Measurements from ENCODE around the gene FOXP1. TPM values are rescaled to one million over a fixed set of nuclear protein-coding genes. Genes with fewer than 3 reads are reported as not detected.

Gene FOXP1
- total and polyA plus RNA-seq, 9 of the 15 experiments (the other 6 are each of a cell fraction or from before 2014, with no cell fraction given) = 7.7 to 34.5 (median 13.7) TPM

GRCh38 chr3:71135373-71136088, 448.0 kb downstream of the FOXP1 start:
- no peaks in the 10 kb centered on the region; the same call in 2 of the 3 replicates for H3K79me2 ChIP-seq (ENCODE audit: control insufficient read depth, insufficient read depth, low read length)
- WGBS (ENCODE audit: insufficient coverage, low coverage, missing lambda C conversion rate) = 54% methylated on average over 7 of the region's 8 CpGs
- H3K9me1 ChIP-seq (ENCODE audit: control insufficient read depth, insufficient read depth, low read length) = no peaks in the 10 kb centered on the region
- no peaks in the 10 kb centered on the region for H3K9me3 ChIP-seq (replicated peaks; ENCODE audit: control insufficient read depth, insufficient read depth, low read depth, low read length)
- H3K4me2 ChIP-seq (ENCODE audit: insufficient read depth, low read length) = no peak overlapping the region
- no peaks in the 10 kb centered on the region for H4K20me1 ChIP-seq (replicated peaks; ENCODE audit: control insufficient read depth, insufficient read depth, low read length)
- no peak overlapping the region for H3K4me3 ChIP-seq
- intact Hi-C loops (cut with micrococcal nuclease) (loop anchor here (10.0 kb wide), 1 partner anchor 379 kb away; no protein-coding TSS in a partner anchor), in situ Hi-C loops (cut with MboI) (no loop called here)
- CTCF ChIA-PET (ENCODE audit: low intra/inter-chr PET ratio) = no interaction called here
- no peak for ATAC-seq
- FAIRE-seq = no peak
- no peak for DNase-seq (ENCODE audit: extremely low read depth in 1 of 4, low spot score in 3 of 4)
- no TSS peak for BruUV-seq (replicated peaks)
- H2AFZ ChIP-seq (ENCODE audit: low read depth, low read length) = 0 out of 2 replicates have a peak overlapping the region, but pooled peaks have one; percentile 40
- no peaks in the 10 kb centered on the region for H3K27me3 ChIP-seq (ENCODE audit: control insufficient read depth in 2 of 2, insufficient read depth in 2 of 2, low read length in 2 of 2)
- no peak overlapping the region for H3K9ac ChIP-seq (ENCODE audit: insufficient read depth in 1 of 2, low read depth in 2 of 2, low read length in 2 of 2)
- no peaks in the 10 kb centered on the region for H3K36me3 ChIP-seq (ENCODE audit: control insufficient read depth, insufficient read depth, low read length)
- POLR2A ChIA-PET = interaction anchor here (0.7 to 1.6 kb wide), 2 partner anchors 55 to 344 kb away, joined by 3 to 4 read pairs; no protein-coding TSS in a partner anchor
- H3K4me1 ChIP-seq (replicated peaks in 1 of 2; ENCODE audit: control insufficient read depth in 2 of 2, insufficient read depth in 2 of 2, low read length in 2 of 2) = peaks cover 0 to 21% of the 10 kb centered on the region in 2 experiments; a peak in 4 of 5 replicates
- H3K27ac ChIP-seq (ENCODE audit: extremely low read depth, low read depth, low read length) = no peak overlapping the region
- TF ChIP-seq IRF1 (CRISPR knock-in tag; IDR thresholded peaks at IDR 0.05; ENCODE audit: borderline replicate concordance) = no peak
- TF ChIP-seq TBL1XR1 (IDR thresholded peaks at IDR 0.05; ENCODE audit: low read length in 2 of 2) = no peak
- no peak for TF ChIP-seq ZKSCAN1 (IDR thresholded peaks at IDR 0.05; ENCODE audit: low read depth, low read length)
- TF ChIP-seq PURB (CRISPR knock-in tag; IDR thresholded peaks at IDR 0.05; ENCODE audit: low read depth) = no peak
- TF ChIP-seq ZC3H4 (CRISPR knock-in tag; IDR thresholded peaks at IDR 0.05; ENCODE audit: borderline replicate concordance) = no peak
- no peak for TF ChIP-seq KLF13 (tag; IDR thresholded peaks at IDR 0.05; ENCODE audit: borderline replicate concordance, low read depth)
- TF ChIP-seq ZNF224 (CRISPR knock-in tag; IDR thresholded peaks at IDR 0.05) = no peak
- TF ChIP-seq ZNF778 (CRISPR knock-in tag; IDR thresholded peaks at IDR 0.05) = no peak
- TF ChIP-seq NCOR1 (IDR thresholded peaks at IDR 0.05) = no peak
- TF ChIP-seq SREBF1 (IDR thresholded peaks at IDR 0.05; ENCODE audit: borderline replicate concordance, low read depth, low read length) = no peak
- TF ChIP-seq SLC30A9 (CRISPR knock-in tag; IDR thresholded peaks at IDR 0.05) = no peak
- TF ChIP-seq RBBP5 (IDR thresholded peaks at IDR 0.05; ENCODE audit: borderline replicate concordance, insufficient read depth, low read length, poor library complexity, severe bottlenecking) = no peak
- no peak for TF ChIP-seq CC2D1A (IDR thresholded peaks at IDR 0.05)
- no peak for TF ChIP-seq TAF7 (tag; IDR thresholded peaks at IDR 0.05)
- TF ChIP-seq RBM14 (IDR thresholded peaks at IDR 0.05; ENCODE audit: borderline replicate concordance, insufficient read depth, low read depth, low read length) = no peak
- TF ChIP-seq, protein P1, sequence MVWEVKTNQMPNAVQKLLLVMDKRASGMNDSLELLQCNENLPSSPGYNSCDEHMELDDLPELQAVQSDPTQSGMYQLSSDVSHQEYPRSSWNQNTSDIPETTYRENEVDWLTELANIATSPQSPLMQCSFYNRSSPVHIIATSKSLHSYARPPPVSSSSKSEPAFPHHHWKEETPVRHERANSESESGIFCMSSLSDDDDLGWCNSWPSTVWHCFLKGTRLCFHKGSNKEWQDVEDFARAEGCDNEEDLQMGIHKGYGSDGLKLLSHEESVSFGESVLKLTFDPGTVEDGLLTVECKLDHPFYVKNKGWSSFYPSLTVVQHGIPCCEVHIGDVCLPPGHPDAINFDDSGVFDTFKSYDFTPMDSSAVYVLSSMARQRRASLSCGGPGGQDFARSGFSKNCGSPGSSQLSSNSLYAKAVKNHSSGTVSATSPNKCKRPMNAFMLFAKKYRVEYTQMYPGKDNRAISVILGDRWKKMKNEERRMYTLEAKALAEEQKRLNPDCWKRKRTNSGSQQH (CRISPR knock-in tag; IDR thresholded peaks at IDR 0.05) = no peak
